Thyroid gland (tissue), 4 donors: ENCODE results near the gene CA4. TPM values are rescaled to one million over a fixed set of nuclear protein-coding genes. Genes with fewer than 3 reads are reported as not detected.
"Not testable (repeated sequence)": the region's sequence is repeated elsewhere in the genome, so short reads cannot be mapped to it uniquely, and the experiment has no call there.

Experiments used
- DNase-seq, 2 donors: peaks; one replicate each; pipeline ENCODE4 v3.0.0-alpha.2; 2019
- H3K27ac ChIP-seq, 3 donors: fragments of 200-600 bp; sonication (generic); 1 replicate in 2 of 3; 2 replicates in 1 of 3; pipeline ENCODE4 v1.5.1; 2016 to 2019; ENCODE audit warnings: mild to moderate bottlenecking in 1 of 3, moderate library complexity in 1 of 3
- H3K27me3 ChIP-seq: fragments of 200-600 bp; sonication (generic); one replicate; pipeline ENCODE4 v1.5.1; 2019
- H3K36me3 ChIP-seq, 2 donors: fragments of 200-600 bp; sonication (generic); one replicate each; pipeline ENCODE4 v1.5.1; 2016 to 2019
- H3K4me1 ChIP-seq, 2 donors: fragments of 200-600 bp; sonication (generic); one replicate each; pipeline ENCODE4 v1.5.1; 2017 to 2019
- H3K4me3 ChIP-seq, 3 donors: fragments of 200-600 bp; sonication (generic); replicated peaks in 1 of 3; 1 replicate in 2 of 3; 2 replicates in 1 of 3; pipeline ENCODE4 v1.5.1; 2016; ENCODE audit warnings: mild to moderate bottlenecking in 1 of 3
- H3K9me3 ChIP-seq: fragments of 200-600 bp; sonication (generic); one replicate; pipeline ENCODE4 v1.5.1; 2017
- CTCF ChIP-seq, 6 experiments: fragments of 200-600 bp in 3 of 6; fragments of 450-650 bp in 3 of 6; sonication (generic) in 3 of 6; IDR thresholded peaks; one replicate each; pipeline ENCODE4 v1.5.1; 2016 to 2019; ENCODE audit warnings: antibody characterized with exemption in 6 of 6, mild to moderate bottlenecking in 2 of 6, inconsistent platforms in 1 of 6, moderate library complexity in 1 of 6
- POLR2A ChIP-seq, 2 donors: fragments of 450-650 bp; IDR thresholded peaks; one replicate each; pipeline ENCODE4 v1.6.1; 2017; ENCODE audit warnings: antibody characterized with exemption in 2 of 2, mild to moderate bottlenecking in 2 of 2, moderate library complexity in 1 of 2
- whole genome bisulfite sequencing, 2 donors: methylation state at CpG; one replicate each; pipeline ENCODE4 v1.1.5; 2017; 5-methylcytosine and 5-hydroxymethylcytosine counted together
- intact Hi-C: fragments of 100-400 bp; cut with DNase I; formaldehyde crosslinking; loops from one replicate; pipeline ENCODE4 v1.15.1; 2023
- total RNA-seq, 4 donors: library from RNA; depleted of rRNA; stranded (reverse); fragments of >200 nt; gene quantifications; one replicate each; pipeline ENCODE4 v1.2.3, GENCODE V29; 2016

The CA4 gene
- total RNA-seq, 4 donors from 2014 or later: 22.7 to 56.5 (median 26.3) TPM

GRCh38 chr17:60171753-60172079 is 21.9 kb downstream of the CA4 start:
- no peaks in the 10 kb centered on the region for H3K36me3 ChIP-seq
- no peaks in the 10 kb centered on the region for H3K9me3 ChIP-seq
- no peak for DNase-seq
- H3K27me3 ChIP-seq: no peaks in the 10 kb centered on the region
- H3K4me1 ChIP-seq: no peaks in the 10 kb centered on the region
- TF ChIP-seq CTCF (IDR thresholded peaks at IDR 0.05) (no peak), POLR2A (IDR thresholded peaks at IDR 0.05) (no peak)
- intact Hi-C loops: no loop called here
- H3K4me3 ChIP-seq: no peak overlapping the region
- WGBS, 2 donors: 78 to 86% methylated on average over 8 of the region's 8 CpGs
- no peak overlapping the region for H3K27ac ChIP-seq

GRCh38 chr17:60173304-60173819 is 23.6 kb downstream of the CA4 start:
- TF ChIP-seq POLR2A (IDR thresholded peaks at IDR 0.05) (no peak), CTCF (IDR thresholded peaks at IDR 0.05) (no peak)
- no peak for DNase-seq
- 71 to 82% methylated on average over 2 of the region's 2 CpGs for WGBS, 2 donors
- H3K9me3 ChIP-seq: no peaks in the 10 kb centered on the region
- no peak overlapping the region for H3K27ac ChIP-seq
- H3K4me1 ChIP-seq: no peaks in the 10 kb centered on the region
- H3K27me3 ChIP-seq: no peaks in the 10 kb centered on the region
- H3K36me3 ChIP-seq: peaks cover 0 to 4% of the 10 kb centered on the region in 2 donors
- H3K4me3 ChIP-seq: no peak overlapping the region
- intact Hi-C loops: no loop called here

- Histone ChIP-seq H3K4me3 (no peak overlapping the region), H3K9me3 (no peaks in the 10 kb centered on the region), H3K27ac (no peak overlapping the region), H3K4me1 (no peaks in the 10 kb centered on the region), H3K27me3 (no peaks in the 10 kb centered on the region), H3K36me3 (peaks cover 0 to 11% of the 10 kb centered on the region in 2 donors)
- intact Hi-C loops: no loop called here
- WGBS, 2 donors: 82 to 85% methylated on average over 3 of the region's 3 CpGs
- TF ChIP-seq POLR2A (IDR thresholded peaks at IDR 0.05) (no peak), CTCF (IDR thresholded peaks at IDR 0.05) (no peak)
- DNase-seq: no peak
Observed at GRCh38 chr17:60174035-60174434, 24.3 kb downstream of the CA4 start.

- DNase-seq, H3K9me3 ChIP-seq, H3K4me1 ChIP-seq, intact Hi-C loops, H3K4me3 ChIP-seq, H3K27ac ChIP-seq, H3K27me3 ChIP-seq: not testable (repeated sequence)
- peak in 1 of 6 experiments; percentile 18 for TF ChIP-seq CTCF (IDR thresholded peaks at IDR 0.05)
- 91 to 97% methylated on average over 6 of the region's 6 CpGs for WGBS, 2 donors
- peaks cover 0 to 15% of the 10 kb centered on the region in 2 donors for H3K36me3 ChIP-seq
Observed at GRCh38 chr17:60174767-60175166, 25.0 kb downstream of the CA4 start.

- H3K4me1 ChIP-seq, intact Hi-C loops, H3K27me3 ChIP-seq, H3K27ac ChIP-seq, H3K9me3 ChIP-seq, DNase-seq, H3K4me3 ChIP-seq: not testable (repeated sequence)
- WGBS, 2 donors: 93 to 99% methylated on average over 5 of the region's 5 CpGs
- peaks cover 17 to 31% of the 10 kb centered on the region in 2 donors for H3K36me3 ChIP-seq
Observed at GRCh38 chr17:60176763-60177162, 27.0 kb downstream of the CA4 start.

- DNase-seq, intact Hi-C loops, H3K4me3 ChIP-seq, H3K27ac ChIP-seq, H3K4me1 ChIP-seq, H3K27me3 ChIP-seq, H3K9me3 ChIP-seq: not testable (repeated sequence)
- peaks cover 26 to 43% of the 10 kb centered on the region in 2 donors for H3K36me3 ChIP-seq
- WGBS, 2 donors: 84 to 91% methylated on average over 2 of the region's 2 CpGs
Observed at GRCh38 chr17:60178180-60178579, 28.4 kb downstream of the CA4 start.

GRCh38 chr17:60180380-60180779 is 30.6 kb downstream of the CA4 start:
- 93 to 100% methylated on average over 1 of the region's 1 CpG for WGBS, 2 donors
- H3K4me3 ChIP-seq, H3K4me1 ChIP-seq, H3K9me3 ChIP-seq, H3K27me3 ChIP-seq, DNase-seq, intact Hi-C loops, H3K27ac ChIP-seq: not testable (repeated sequence)
- peaks cover 40 to 51% of the 10 kb centered on the region in 2 donors for H3K36me3 ChIP-seq

- 92 to 98% methylated on average over 1 of the region's 1 CpG for WGBS, 2 donors
- peaks cover 32 to 49% of the 10 kb centered on the region in 2 donors for H3K36me3 ChIP-seq
- H3K9me3 ChIP-seq, H3K4me3 ChIP-seq, intact Hi-C loops, H3K4me1 ChIP-seq, H3K27ac ChIP-seq, DNase-seq, H3K27me3 ChIP-seq: not testable (repeated sequence)
Observed at GRCh38 chr17:60186372-60186771, 36.6 kb downstream of the CA4 start.

GRCh38 chr17:60186846-60187745 is 37.3 kb downstream of the CA4 start:
- peaks cover 33 to 46% of the 10 kb centered on the region in 2 donors for H3K36me3 ChIP-seq
- DNase-seq, H3K4me1 ChIP-seq, intact Hi-C loops, H3K9me3 ChIP-seq, H3K4me3 ChIP-seq, H3K27ac ChIP-seq, H3K27me3 ChIP-seq: not testable (repeated sequence)
- WGBS, 2 donors: 86 to 89% methylated on average over 7 of the region's 7 CpGs
